HepG2 (cell line): Measurements from ENCODE around the gene ANG. TPM values are rescaled to one million over a fixed set of nuclear protein-coding genes. Genes with fewer than 3 reads are reported as not detected.

Experiments
- EZH2 ChIP-seq: conservative IDR thresholded peaks from 2 replicates; pipeline ENCODE4 v1.6.1; 2012; ENCODE audit warnings: mild to moderate bottlenecking, low read depth, low read length, moderate library complexity
- FOXA1 ChIP-seq, 2 experiments: fragments of 450-650 bp in 1 of 2; sonication (generic) in 1 of 2; formaldehyde crosslinking in 1 of 2; IDR thresholded peaks; 2 replicates each; pipeline versions ENCODE4 v1.4.0 to v1.6.1; 2016 to 2020; ENCODE audit warnings: missing genetic modification reagents in 1 of 2
- ISL2 ChIP-seq: sonication (generic); formaldehyde crosslinking; IDR thresholded peaks from 2 replicates; pipeline ENCODE4 v1.5.0; 2020; ENCODE audit warnings: missing genetic modification reagents
- MEIS1 ChIP-seq: sonication (generic); formaldehyde crosslinking; IDR thresholded peaks from 2 replicates; pipeline ENCODE4 v1.9.0; 2021; ENCODE audit warnings: mild to moderate bottlenecking, missing genetic modification reagents, moderate library complexity, borderline replicate concordance
- SAP130 ChIP-seq: IDR thresholded peaks from 2 replicates; pipeline ENCODE4 v1.6.1; 2016; ENCODE audit warnings: low read depth
- ZBTB1 ChIP-seq: sonication (generic); formaldehyde crosslinking; IDR thresholded peaks from 2 replicates; pipeline ENCODE4 v1.4.0; 2020; ENCODE audit warnings: missing genetic modification reagents, borderline replicate concordance
- ZBTB3 ChIP-seq: sonication (generic); formaldehyde crosslinking; IDR thresholded peaks from 2 replicates; pipeline ENCODE4 v1.4.0; 2020; ENCODE audit warnings: low read depth, mild to moderate bottlenecking, moderate library complexity, missing genetic modification reagents, borderline replicate concordance
- ZC3H13 ChIP-seq: sonication (generic); formaldehyde crosslinking; IDR thresholded peaks from 2 replicates; pipeline ENCODE4 v1.8.1; 2023; ENCODE audit warnings: mild to moderate bottlenecking, missing genetic modification reagents, moderate library complexity
- ZMYM4 ChIP-seq: sonication (generic); formaldehyde crosslinking; IDR thresholded peaks from 2 replicates; pipeline ENCODE4 v1.8.1; 2023; ENCODE audit warnings: mild to moderate bottlenecking, missing genetic modification reagents
- ZNF343 ChIP-seq: sonication (generic); formaldehyde crosslinking; IDR thresholded peaks from 2 replicates; pipeline ENCODE4 v1.4.0; 2020; ENCODE audit warnings: mild to moderate bottlenecking, missing genetic modification reagents
- ZNF761 ChIP-seq: sonication (generic); formaldehyde crosslinking; conservative IDR thresholded peaks from 2 replicates; pipeline ENCODE4 v1.4.0; 2020; ENCODE audit warnings: mild to moderate bottlenecking, missing genetic modification reagents
- ZNF780A ChIP-seq: sonication (generic); formaldehyde crosslinking; IDR thresholded peaks from 2 replicates; pipeline ENCODE4 v1.8.0; 2022; ENCODE audit warnings: mild to moderate bottlenecking, missing genetic modification reagents, moderate library complexity
- polyA plus RNA-seq, 8 experiments: library from polyadenylated mRNA; depleted of rRNA in 3 of 8; stranded (reverse) in 7 of 8; unstranded in 1 of 8; fragments of >200 nt; fragmentation: Illumina TruSeq in 4 of 8; extraction: Trizol in 4 of 8; gene quantifications; 2 replicates each; pipeline versions ENCODE4 v1.2.1 to v1.2.3, GENCODE V29; 2011 to 2016; ENCODE audit warnings: low read depth in 4 of 8, missing spikeins in 1 of 8, mixed read lengths in 1 of 8; ENCODE audit not compliant: insufficient read depth in 1 of 8
- total RNA-seq, 5 experiments: library from RNA; depleted of rRNA; stranded (reverse); fragments of >200 nt; fragmentation: Illumina TruSeq; extraction: Trizol; gene quantifications; 2 replicates each; pipeline ENCODE4 v1.2.3, GENCODE V29; 2016; ENCODE audit warnings: low read depth in 1 of 5
- TF ChIP-seq, protein P1 (sequence below): sonication (generic); IDR thresholded peaks from 2 replicates; pipeline ENCODE4 v1.6.1; 2016; ENCODE audit warnings: low read depth, borderline replicate concordance
- TF ChIP-seq, protein P2 (sequence below), 2 experiments: sonication (generic) in 1 of 2; formaldehyde crosslinking in 1 of 2; IDR thresholded peaks; 2 replicates each; pipeline versions ENCODE4 v1.5.1 to v1.6.1; 2011 to 2020; ENCODE audit warnings: borderline replicate concordance in 1 of 2, low read depth in 1 of 2, low read length in 1 of 2, mild to moderate bottlenecking in 1 of 2, missing genetic modification reagents in 1 of 2, moderate library complexity in 1 of 2
- TF ChIP-seq, protein P3 (sequence below): sonication (generic); formaldehyde crosslinking; IDR thresholded peaks from 2 replicates; pipeline ENCODE4 v1.4.0; 2020; ENCODE audit warnings: missing genetic modification reagents, borderline replicate concordance
- TF ChIP-seq, protein P4 (sequence below), 2 experiments: fragments of 450-650 bp in 1 of 2; sonication (generic) in 1 of 2; formaldehyde crosslinking; IDR thresholded peaks; 2 replicates each; pipeline versions ENCODE4 v1.5.0 to v1.8.0; 2020 to 2022; ENCODE audit warnings: mild to moderate bottlenecking in 1 of 2, missing genetic modification reagents in 1 of 2
- TF ChIP-seq, protein P5 (sequence below): IDR thresholded peaks from 2 replicates; pipeline ENCODE4 v1.6.1; 2016; ENCODE audit warnings: low read depth, borderline replicate concordance
- TF ChIP-seq, protein P6 (sequence below): IDR thresholded peaks from 2 replicates; pipeline ENCODE4 v1.6.1; 2016; ENCODE audit warnings: low read depth, control low read depth

ANG gene
- total and polyA plus RNA-seq, 2 of the 13 experiments (the other 11 are each of a cell fraction or from before 2014, with no cell fraction given): 83.6 to 401 TPM

DNA sequence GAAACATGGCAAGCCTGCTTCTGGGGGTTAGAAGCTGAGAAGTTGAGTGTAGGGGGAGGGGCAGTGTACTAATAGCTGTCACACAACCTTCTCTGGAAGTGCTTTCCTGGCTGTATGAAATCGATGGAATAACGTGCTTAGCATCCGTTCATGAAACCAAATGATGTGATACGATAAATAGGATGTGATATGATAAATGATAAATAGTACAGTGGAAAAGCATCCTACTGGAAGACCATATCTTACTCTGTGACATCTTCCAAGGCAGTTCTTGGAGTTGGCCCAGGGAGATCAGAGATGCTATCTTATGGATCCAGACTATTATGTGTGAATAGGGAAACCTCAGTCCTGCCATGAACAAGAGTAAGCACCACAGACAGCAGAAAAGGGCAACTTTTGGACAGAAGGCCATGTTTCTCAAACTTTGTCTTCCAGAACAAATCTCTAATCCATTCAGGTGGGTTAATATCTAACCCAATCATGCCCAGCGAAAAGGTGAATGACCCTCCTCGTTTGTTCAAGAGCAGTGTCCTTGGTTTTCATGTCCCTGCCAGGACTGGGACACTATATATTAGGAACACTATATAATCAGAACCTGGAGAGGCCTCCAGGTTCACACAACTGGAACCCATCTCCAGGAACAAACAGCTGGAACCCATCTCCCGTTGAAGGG is at the start of gene ANG (continued):
- TF ChIP-seq, protein P1, sequence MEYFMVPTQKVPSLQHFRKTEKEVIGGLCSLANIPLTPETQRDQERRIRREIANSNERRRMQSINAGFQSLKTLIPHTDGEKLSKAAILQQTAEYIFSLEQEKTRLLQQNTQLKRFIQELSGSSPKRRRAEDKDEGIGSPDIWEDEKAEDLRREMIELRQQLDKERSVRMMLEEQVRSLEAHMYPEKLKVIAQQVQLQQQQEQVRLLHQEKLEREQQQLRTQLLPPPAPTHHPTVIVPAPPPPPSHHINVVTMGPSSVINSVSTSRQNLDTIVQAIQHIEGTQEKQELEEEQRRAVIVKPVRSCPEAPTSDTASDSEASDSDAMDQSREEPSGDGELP: peak; percentile 24; the same call in 1 of the 2 replicates
- TF ChIP-seq, protein P2, sequence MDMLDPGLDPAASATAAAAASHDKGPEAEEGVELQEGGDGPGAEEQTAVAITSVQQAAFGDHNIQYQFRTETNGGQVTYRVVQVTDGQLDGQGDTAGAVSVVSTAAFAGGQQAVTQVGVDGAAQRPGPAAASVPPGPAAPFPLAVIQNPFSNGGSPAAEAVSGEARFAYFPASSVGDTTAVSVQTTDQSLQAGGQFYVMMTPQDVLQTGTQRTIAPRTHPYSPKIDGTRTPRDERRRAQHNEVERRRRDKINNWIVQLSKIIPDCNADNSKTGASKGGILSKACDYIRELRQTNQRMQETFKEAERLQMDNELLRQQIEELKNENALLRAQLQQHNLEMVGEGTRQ (IDR thresholded peaks at IDR 0.05; ENCODE audit: low read depth, low read length): no peak
- TF ChIP-seq, protein P2 (CRISPR knock-in tag; IDR thresholded peaks at IDR 0.05; ENCODE audit: borderline replicate concordance): no peak
- TF ChIP-seq ZNF343 (CRISPR knock-in tag) (no peak), ZNF761 (CRISPR knock-in tag) (no peak), ISL2 (CRISPR knock-in tag) (peak; percentile 40; the same call in 1 of the 2 replicates), FOXA1 (IDR thresholded peaks at IDR 0.05) (no peak), FOXA1 (CRISPR knock-in tag; IDR thresholded peaks at IDR 0.05) (peak; percentile 6; the same call in 1 of the 2 replicates), EZH2 (no peak), ZC3H13 (CRISPR knock-in tag) (0 out of 2 replicates have a peak, but pooled peaks have one; percentile 31), SAP130 (CRISPR knock-in tag) (peak; percentile 52), ZBTB1 (CRISPR knock-in tag) (no peak), ZBTB3 (no peak), MEIS1 (no peak), ZNF780A (CRISPR knock-in tag) (peak; percentile 74; the same call in 1 of the 2 replicates), ZMYM4 (CRISPR knock-in tag) (peak; percentile 50)
- TF ChIP-seq, protein P3, sequence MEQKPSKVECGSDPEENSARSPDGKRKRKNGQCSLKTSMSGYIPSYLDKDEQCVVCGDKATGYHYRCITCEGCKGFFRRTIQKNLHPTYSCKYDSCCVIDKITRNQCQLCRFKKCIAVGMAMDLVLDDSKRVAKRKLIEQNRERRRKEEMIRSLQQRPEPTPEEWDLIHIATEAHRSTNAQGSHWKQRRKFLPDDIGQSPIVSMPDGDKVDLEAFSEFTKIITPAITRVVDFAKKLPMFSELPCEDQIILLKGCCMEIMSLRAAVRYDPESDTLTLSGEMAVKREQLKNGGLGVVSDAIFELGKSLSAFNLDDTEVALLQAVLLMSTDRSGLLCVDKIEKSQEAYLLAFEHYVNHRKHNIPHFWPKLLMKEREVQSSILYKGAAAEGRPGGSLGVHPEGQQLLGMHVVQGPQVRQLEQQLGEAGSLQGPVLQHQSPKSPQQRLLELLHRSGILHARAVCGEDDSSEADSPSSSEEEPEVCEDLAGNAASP: no peak
- TF ChIP-seq, protein P4, sequence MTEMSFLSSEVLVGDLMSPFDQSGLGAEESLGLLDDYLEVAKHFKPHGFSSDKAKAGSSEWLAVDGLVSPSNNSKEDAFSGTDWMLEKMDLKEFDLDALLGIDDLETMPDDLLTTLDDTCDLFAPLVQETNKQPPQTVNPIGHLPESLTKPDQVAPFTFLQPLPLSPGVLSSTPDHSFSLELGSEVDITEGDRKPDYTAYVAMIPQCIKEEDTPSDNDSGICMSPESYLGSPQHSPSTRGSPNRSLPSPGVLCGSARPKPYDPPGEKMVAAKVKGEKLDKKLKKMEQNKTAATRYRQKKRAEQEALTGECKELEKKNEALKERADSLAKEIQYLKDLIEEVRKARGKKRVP (CRISPR knock-in tag; IDR thresholded peaks at IDR 0.05): peak in 1 of 2 experiments; percentile 28; a peak in 1 of 4 replicates
- TF ChIP-seq, protein P5, sequence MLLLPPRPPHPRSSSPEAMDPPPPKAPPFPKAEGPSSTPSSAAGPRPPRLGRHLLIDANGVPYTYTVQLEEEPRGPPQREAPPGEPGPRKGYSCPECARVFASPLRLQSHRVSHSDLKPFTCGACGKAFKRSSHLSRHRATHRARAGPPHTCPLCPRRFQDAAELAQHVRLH: 0 out of 2 replicates have a peak, but pooled peaks have one; percentile 30
- TF ChIP-seq, protein P6, sequence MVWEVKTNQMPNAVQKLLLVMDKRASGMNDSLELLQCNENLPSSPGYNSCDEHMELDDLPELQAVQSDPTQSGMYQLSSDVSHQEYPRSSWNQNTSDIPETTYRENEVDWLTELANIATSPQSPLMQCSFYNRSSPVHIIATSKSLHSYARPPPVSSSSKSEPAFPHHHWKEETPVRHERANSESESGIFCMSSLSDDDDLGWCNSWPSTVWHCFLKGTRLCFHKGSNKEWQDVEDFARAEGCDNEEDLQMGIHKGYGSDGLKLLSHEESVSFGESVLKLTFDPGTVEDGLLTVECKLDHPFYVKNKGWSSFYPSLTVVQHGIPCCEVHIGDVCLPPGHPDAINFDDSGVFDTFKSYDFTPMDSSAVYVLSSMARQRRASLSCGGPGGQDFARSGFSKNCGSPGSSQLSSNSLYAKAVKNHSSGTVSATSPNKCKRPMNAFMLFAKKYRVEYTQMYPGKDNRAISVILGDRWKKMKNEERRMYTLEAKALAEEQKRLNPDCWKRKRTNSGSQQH (CRISPR knock-in tag): peak; percentile 81
